ENCODE data around the gene THSD7B. TPM values are rescaled to one million over a fixed set of nuclear protein-coding genes. Genes with fewer than 3 reads are reported as not detected.

The THSD7B gene
- total and polyA plus RNA-seq, 2 of the 8 experiments (the other 6 are each of a cell fraction or from before 2014, with no cell fraction given): 0.60 to 2.9 TPM

DNA sequence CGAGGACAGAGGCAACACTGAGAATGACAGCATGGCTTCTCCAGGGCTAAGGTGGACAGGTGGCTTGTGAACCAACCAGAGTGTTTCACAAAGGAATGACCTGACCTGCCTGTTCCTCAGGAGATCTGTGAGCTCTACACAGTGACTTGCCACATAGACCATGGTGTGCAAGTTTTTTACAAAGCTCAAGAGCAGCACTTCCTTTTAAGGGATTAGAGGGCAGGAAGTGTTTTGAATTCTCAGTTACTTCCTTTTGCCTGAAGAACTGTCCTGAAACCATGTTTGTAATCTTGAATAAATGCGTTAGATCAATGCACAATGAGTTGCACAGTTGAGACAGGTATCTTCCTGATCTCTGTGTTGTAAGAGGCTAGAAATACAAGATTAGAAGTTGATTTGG is 421.9 kb downstream of the THSD7B start:
- Histone ChIP-seq H2AFZ (ENCODE audit: low read length) (no peak overlapping the region), H3K79me1 (ENCODE audit: low read depth, low read length) (no peaks in the 10 kb centered on the region), H3K79me2 (ENCODE audit: control insufficient read depth in 1 of 2, insufficient read depth in 2 of 2, low read length in 2 of 2) (no peaks in the 10 kb centered on the region), H3K9me3 (ENCODE audit: insufficient read depth in 2 of 2, low read depth in 1 of 2, low read length in 1 of 2) (peaks cover 0 to 3% of the 10 kb centered on the region in 2 experiments; a peak in 1 of 4 replicates), H3K23me2 (ENCODE audit: low read depth, low read length) (no peaks in the 10 kb centered on the region), H3K14ac (ENCODE audit: insufficient read length) (no peak overlapping the region), H2BK15ac (ENCODE audit: low read length) (no peak overlapping the region), H3K36me3 (ENCODE audit: control insufficient read depth in 2 of 4, insufficient read depth in 4 of 4, low read length in 3 of 4) (no peaks in the 10 kb centered on the region), H4K5ac (ENCODE audit: insufficient read length, low read depth, low read length) (no peak overlapping the region), H3K23ac (ENCODE audit: insufficient read length) (no peak overlapping the region), H3K4ac (replicated peaks; ENCODE audit: insufficient read length, low read depth, low read length) (no peak overlapping the region), H4K91ac (replicated peaks; ENCODE audit: insufficient read length, low read length) (no peak overlapping the region), H3K4me3 (ENCODE audit: extremely low read depth in 1 of 4, insufficient read depth in 2 of 4, low read depth in 3 of 4, low read length in 4 of 4) (no peak overlapping the region), H2BK5ac (ENCODE audit: low read depth, low read length) (no peak overlapping the region), H3K56ac (replicated peaks; ENCODE audit: insufficient read length, low read depth, low read length) (no peak overlapping the region), H2BK120ac (replicated peaks; ENCODE audit: low read depth, low read length) (no peak overlapping the region), H3K27me3 (replicated peaks in 1 of 4; ENCODE audit: control insufficient read depth in 3 of 4, extremely low read depth in 1 of 4, insufficient read depth in 3 of 4, low read length in 3 of 4) (no peaks in the 10 kb centered on the region), H3K18ac (ENCODE audit: extremely low read depth, low read length) (no peak overlapping the region), H3K4me1 (replicated peaks in 1 of 4; ENCODE audit: control insufficient read depth in 3 of 4, insufficient read depth in 4 of 4, low read length in 3 of 4) (peaks cover 0 to 2% (median 0%) of the 10 kb centered on the region in 4 experiments; a peak in 1 of 7 replicates), H4K8ac (ENCODE audit: extremely low read depth, insufficient read depth, low read length) (no peak overlapping the region), H3K27ac (ENCODE audit: low read depth, low read length) (no peak overlapping the region), H2AK5ac (ENCODE audit: low read depth, low read length) (no peak overlapping the region), H4K20me1 (replicated peaks in 1 of 2; ENCODE audit: control insufficient read depth in 1 of 2, insufficient read depth in 2 of 2, low read length in 2 of 2) (no peaks in the 10 kb centered on the region), H2BK12ac (ENCODE audit: low read depth, low read length) (no peak overlapping the region), H3K9ac (replicated peaks in 1 of 4; ENCODE audit: extremely low read depth in 1 of 4, low read depth in 3 of 4, low read length in 3 of 4) (no peak overlapping the region), H2BK20ac (ENCODE audit: low read length) (no peak overlapping the region), H3K4me2 (ENCODE audit: insufficient read depth in 1 of 2, low read depth in 2 of 2, low read length in 2 of 2) (no peak overlapping the region)
- peak; percentile 42 for FAIRE-seq
- DNase-seq (ENCODE audit: low read depth in 1 of 2, low spot score in 2 of 2): no peak
- ChIA-PET CTCF (ENCODE audit: partially characterized antibody) (interaction anchor here (1.4 to 1.7 kb wide), 2 partner anchors 11 to 16 kb away, joined by 3 read pairs; no protein-coding TSS in a partner anchor), POLR2A (ENCODE audit: partially characterized antibody) (no interaction called here)
- WGBS, 2 experiments (ENCODE audit: extremely low coverage in 1 of 2, insufficient coverage in 1 of 2, insufficient read length in 1 of 2, insufficient replicate concordance in 2 of 2, low coverage in 1 of 2, low lambda C conversion rate in 2 of 2, missing lambda C conversion rate in 1 of 2): 91% methylated on average over 2 of the region's 2 CpGs; no CpG with 5 or more reads in 1 of the 2 experiments
- TF ChIP-seq TBP (IDR thresholded peaks at IDR 0.05; ENCODE audit: low read depth, low read length): no peak
- TF ChIP-seq NANOG (IDR thresholded peaks at IDR 0.05; ENCODE audit: insufficient read depth, low read depth, low read length, poor library complexity, severe bottlenecking): no peak
